ENCODE measurements around the gene ADGRG7. TPM values are rescaled to one million over a fixed set of nuclear protein-coding genes. Genes with fewer than 3 reads are reported as not detected.

Gene ADGRG7
- total RNA-seq, 1 experiment from 2014 or later: not detected

- ChIA-PET POLR2A (ENCODE audit: unreplicated experiment) (no interaction called here), CTCF (interaction anchor here (0.7 kb wide), 1 partner anchor 23 kb away, joined by 3 read pairs; no protein-coding TSS in a partner anchor)
- no peaks in the 10 kb centered on the region for H3K79me2 ChIP-seq (ENCODE audit: low read length)
- no peak overlapping the region for H2AFZ ChIP-seq (ENCODE audit: low read length)
- ATAC-seq (no peak), DNase-seq (no peak)
- H3K4me3 ChIP-seq (ENCODE audit: low read length): no peak overlapping the region
- H3K36me3 ChIP-seq (ENCODE audit: low read depth, low read length): no peaks in the 10 kb centered on the region
- H3K4me1 ChIP-seq (ENCODE audit: insufficient read depth, low read length): no peaks in the 10 kb centered on the region
- no peaks in the 10 kb centered on the region for H3K9me2 ChIP-seq (replicated peaks; ENCODE audit: low read length)
- no peaks in the 10 kb centered on the region for H3K27me3 ChIP-seq (ENCODE audit: low read length)
- no peak overlapping the region for H3K27ac ChIP-seq (ENCODE audit: low read length)
- H3K9me3 ChIP-seq (ENCODE audit: low read length): no peaks in the 10 kb centered on the region
- H4K20me1 ChIP-seq (ENCODE audit: low read length): no peaks in the 10 kb centered on the region
- no TSS peak for BruUV-seq (replicated peaks)
- H3K9ac ChIP-seq (ENCODE audit: low read length): no peak overlapping the region
- intact Hi-C loops (cut with micrococcal nuclease): no loop called here
- no peak overlapping the region for H3K4me2 ChIP-seq (ENCODE audit: low read length)
- H3F3A ChIP-seq (ENCODE audit: low read length, unreplicated experiment): no peaks in the 10 kb centered on the region
- TF ChIP-seq EZH2 (IDR thresholded peaks at IDR 0.05; ENCODE audit: low read length, unreplicated experiment) (no peak), CTCF (conservative IDR thresholded peaks at IDR 0.05; ENCODE audit: low read depth, low read length) (no peak), EZH2phosphoT487 (IDR thresholded peaks at IDR 0.05; ENCODE audit: borderline replicate concordance, low read length) (no peak)
Measured at GRCh38 chr3:100611221-100611620, 1.8 kb downstream of the ADGRG7 start.

GRCh38 chr3:100613721-100614390 lies 4.5 kb downstream of the ADGRG7 start:
- ATAC-seq (0 out of 2 replicates have a peak, but pooled peaks have one; percentile 15), DNase-seq (no peak)
- Histone ChIP-seq H3K4me1 (ENCODE audit: insufficient read depth, low read length) (no peaks in the 10 kb centered on the region), H3K27ac (ENCODE audit: low read length) (no peak overlapping the region), H3K4me3 (ENCODE audit: low read length) (no peak overlapping the region), H3K9me3 (ENCODE audit: low read length) (no peaks in the 10 kb centered on the region), H3K36me3 (ENCODE audit: low read depth, low read length) (no peaks in the 10 kb centered on the region), H4K20me1 (ENCODE audit: low read length) (no peaks in the 10 kb centered on the region), H3K79me2 (ENCODE audit: low read length) (no peaks in the 10 kb centered on the region), H3K27me3 (ENCODE audit: low read length) (no peaks in the 10 kb centered on the region), H2AFZ (ENCODE audit: low read length) (no peak overlapping the region), H3K9ac (ENCODE audit: low read length) (no peak overlapping the region), H3F3A (ENCODE audit: low read length, unreplicated experiment) (no peaks in the 10 kb centered on the region), H3K4me2 (ENCODE audit: low read length) (no peak overlapping the region), H3K9me2 (replicated peaks; ENCODE audit: low read length) (no peaks in the 10 kb centered on the region)
- no TSS peak for BruUV-seq (replicated peaks)
- POLR2A ChIA-PET (ENCODE audit: unreplicated experiment): no interaction called here
- CTCF ChIA-PET: no interaction called here
- intact Hi-C loops (cut with micrococcal nuclease): no loop called here
- TF ChIP-seq EZH2phosphoT487 (IDR thresholded peaks at IDR 0.05; ENCODE audit: borderline replicate concordance, low read length) (no peak), EZH2 (IDR thresholded peaks at IDR 0.05; ENCODE audit: low read length, unreplicated experiment) (no peak), CTCF (conservative IDR thresholded peaks at IDR 0.05; ENCODE audit: low read depth, low read length) (no peak)

DNA sequence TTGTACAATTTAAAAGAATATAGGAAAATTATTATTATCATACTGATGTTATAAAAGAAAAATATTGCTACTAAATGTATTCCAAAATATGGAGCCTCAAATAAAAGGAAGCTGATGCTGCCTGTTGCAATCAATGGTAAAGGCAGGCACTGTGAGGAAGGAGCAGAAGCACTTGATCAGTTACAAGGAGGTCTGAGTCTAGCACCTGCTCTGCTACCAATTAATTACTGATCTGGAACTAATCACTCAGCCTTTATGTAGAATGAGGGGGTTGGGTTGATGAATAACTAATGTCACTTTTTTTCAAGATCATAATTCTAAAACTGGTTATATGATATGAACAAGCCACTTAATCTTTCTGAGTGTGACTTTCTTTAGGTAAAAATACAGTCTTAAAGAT lies 5.5 kb downstream of the ADGRG7 start:
- H3K27me3 ChIP-seq (ENCODE audit: low read length): no peaks in the 10 kb centered on the region
- no peaks in the 10 kb centered on the region for H3F3A ChIP-seq (ENCODE audit: low read length, unreplicated experiment)
- no peak overlapping the region for H3K27ac ChIP-seq (ENCODE audit: low read length)
- no peaks in the 10 kb centered on the region for H3K36me3 ChIP-seq (ENCODE audit: low read depth, low read length)
- BruUV-seq (replicated peaks): no TSS peak
- no peaks in the 10 kb centered on the region for H3K9me3 ChIP-seq (ENCODE audit: low read length)
- H2AFZ ChIP-seq (ENCODE audit: low read length): no peak overlapping the region
- POLR2A ChIA-PET (ENCODE audit: unreplicated experiment): no interaction called here
- no peaks in the 10 kb centered on the region for H4K20me1 ChIP-seq (ENCODE audit: low read length)
- no peaks in the 10 kb centered on the region for H3K9me2 ChIP-seq (replicated peaks; ENCODE audit: low read length)
- no peak overlapping the region for H3K4me3 ChIP-seq (ENCODE audit: low read length)
- H3K9ac ChIP-seq (ENCODE audit: low read length): no peak overlapping the region
- ATAC-seq: no peak
- CTCF ChIA-PET: no interaction called here
- DNase-seq: no peak
- H3K4me1 ChIP-seq (ENCODE audit: insufficient read depth, low read length): no peaks in the 10 kb centered on the region
- no peak for TF ChIP-seq EZH2phosphoT487 (IDR thresholded peaks at IDR 0.05; ENCODE audit: borderline replicate concordance, low read length)
- no peak for TF ChIP-seq EZH2 (IDR thresholded peaks at IDR 0.05; ENCODE audit: low read length, unreplicated experiment)
- TF ChIP-seq CTCF (conservative IDR thresholded peaks at IDR 0.05; ENCODE audit: low read depth, low read length): no peak
- no peak overlapping the region for H3K4me2 ChIP-seq (ENCODE audit: low read length)
- intact Hi-C loops (cut with micrococcal nuclease): no loop called here
- no peaks in the 10 kb centered on the region for H3K79me2 ChIP-seq (ENCODE audit: low read length)

All from PC-3 (cell line).